Fibroblast of the aortic adventitia (primary cell): ENCODE measurements around the gene CLEC5A. TPM values are rescaled to one million over a fixed set of nuclear protein-coding genes. Genes with fewer than 3 reads are reported as not detected.
"Not testable (repeated sequence)": the region's sequence is repeated elsewhere in the genome, so short reads cannot be mapped to it uniquely, and the experiment has no call there.

ENCODE experiments used
- DNase-seq: peaks from one replicate; pipeline ENCODE4 v3.0.0-alpha.2; 2010; ENCODE audit warnings: low read depth
- H3K4me3 ChIP-seq: 2 replicates; pipeline ENCODE4 v1.5.1; 2011; ENCODE audit warnings: low read depth, mild to moderate bottlenecking, control low read depth, low read length, moderate library complexity
- CTCF ChIP-seq: IDR thresholded peaks from 2 replicates; pipeline ENCODE4 v1.5.1; 2011; ENCODE audit warnings: mild to moderate bottlenecking, low read length, control low read depth, inconsistent platforms; ENCODE audit not compliant: insufficient read depth
- total RNA-seq: library from RNA; depleted of rRNA; stranded (reverse); fragments of >200 nt; gene quantifications from 2 replicates; pipeline ENCODE4 v1.2.3, GENCODE V29; 2012; ENCODE audit warnings: low replicate concordance

CLEC5A gene
- total RNA-seq, 1 donor, result not detected

- H3K4me3 ChIP-seq, result no peak overlapping the region
- DNase-seq, result no peak
- TF ChIP-seq CTCF, result no peak
Measured at GRCh38 chr7:141906285-141906684, 40.5 kb downstream of the CLEC5A start.

- not testable (repeated sequence) for DNase-seq, H3K4me3 ChIP-seq
Measured at GRCh38 chr7:141899366-141899765, 47.4 kb downstream of the CLEC5A start.

- H3K4me3 ChIP-seq, result no peak overlapping the region
- no peak for TF ChIP-seq CTCF
- no peak for DNase-seq
Measured at GRCh38 chr7:141891336-141891735, 55.4 kb downstream of the CLEC5A start.

- no peak for DNase-seq
- no peak overlapping the region for H3K4me3 ChIP-seq
- TF ChIP-seq CTCF, result no peak
Measured at GRCh38 chr7:141889321-141889720, 57.5 kb downstream of the CLEC5A start.

GRCh38 chr7:141884539-141885225 is 62.1 kb downstream of the CLEC5A start:
- no peak for DNase-seq
- no peak overlapping the region for H3K4me3 ChIP-seq
- no peak for TF ChIP-seq CTCF

GRCh38 chr7:141880960-141881359 is 65.8 kb downstream of the CLEC5A start:
- DNase-seq, result no peak
- H3K4me3 ChIP-seq, result no peak overlapping the region
- TF ChIP-seq CTCF, result no peak

- no peak for DNase-seq
- H3K4me3 ChIP-seq, result no peak overlapping the region
- no peak for TF ChIP-seq CTCF
Measured at GRCh38 chr7:141877365-141877764, 69.4 kb downstream of the CLEC5A start.

Other genes with a start within 250 kb of the CLEC5A start
- gene DENND11, start 244.8 kb downstream of the CLEC5A start, total RNA-seq, result 7.6 and 10.2 TPM in 2 replicates
- gene WEE2, start 238.6 kb downstream of the CLEC5A start, total RNA-seq, result under 0.01 TPM in 1 of 2 replicates, not detected in the other
- gene SSBP1, start 208.6 kb downstream of the CLEC5A start, total RNA-seq, result 122 and 148 TPM in 2 replicates
- 1.2 and 2.5 TPM in 2 replicates for gene TAS2R3, start 182.9 kb downstream of the CLEC5A start, total RNA-seq
- gene TAS2R4, start 170.3 kb downstream of the CLEC5A start, total RNA-seq, result 2.3 and 4.5 TPM in 2 replicates
- 1.4 TPM in 1 of 2 replicates, not detected in the other for gene TAS2R5, start 156.8 kb downstream of the CLEC5A start, total RNA-seq
- gene PRSS37, start 105.5 kb downstream of the CLEC5A start, total RNA-seq, result not detected in 2 replicates
- gene OR9A4, start 30.6 kb downstream of the CLEC5A start, total RNA-seq, result not detected in 2 replicates
- not detected in 2 replicates for gene TAS2R38, start 26.8 kb upstream of the CLEC5A start, total RNA-seq
- 0.18 TPM in 1 of 2 replicates, not detected in the other for gene MGAM, start 48.9 kb upstream of the CLEC5A start, total RNA-seq
- not detected in 2 replicates for gene MGAM2, start 164.7 kb upstream of the CLEC5A start, total RNA-seq